ENCODE results near the gene SYF2.

Gene SYF2

GRCh38 chr1:25183126-25183980 is 48.9 kb downstream of the SYF2 start:
- DNase-seq (ENCODE audit: low spot score): no peak

- DNase-seq (ENCODE audit: low spot score): no peak
Measured at GRCh38 chr1:25182629-25183028, 49.7 kb downstream of the SYF2 start.

GRCh38 chr1:25180996-25181395 is 51.3 kb downstream of the SYF2 start:
- no peak for DNase-seq (ENCODE audit: low spot score)

- DNase-seq (ENCODE audit: low spot score): no peak
Measured at GRCh38 chr1:25178917-25179561, 53.3 kb downstream of the SYF2 start.

GRCh38 chr1:25174730-25175612 is 57.3 kb downstream of the SYF2 start:
- no peak for DNase-seq (ENCODE audit: low spot score)

- no peak for DNase-seq (ENCODE audit: low spot score)
Measured at GRCh38 chr1:25174363-25174729, 58.0 kb downstream of the SYF2 start.

- no peak for DNase-seq (ENCODE audit: low spot score)
Measured at GRCh38 chr1:25173809-25174340, 58.4 kb downstream of the SYF2 start.
